Inferior parietal cortex (tissue), 1 donor: ENCODE measurements around the gene SARNP.

Source experiments
- DNase-seq: peaks from one replicate; pipeline ENCODE4 v3.0.0-alpha.2; 2016; ENCODE audit errors: extremely low spot score

SARNP gene

DNA sequence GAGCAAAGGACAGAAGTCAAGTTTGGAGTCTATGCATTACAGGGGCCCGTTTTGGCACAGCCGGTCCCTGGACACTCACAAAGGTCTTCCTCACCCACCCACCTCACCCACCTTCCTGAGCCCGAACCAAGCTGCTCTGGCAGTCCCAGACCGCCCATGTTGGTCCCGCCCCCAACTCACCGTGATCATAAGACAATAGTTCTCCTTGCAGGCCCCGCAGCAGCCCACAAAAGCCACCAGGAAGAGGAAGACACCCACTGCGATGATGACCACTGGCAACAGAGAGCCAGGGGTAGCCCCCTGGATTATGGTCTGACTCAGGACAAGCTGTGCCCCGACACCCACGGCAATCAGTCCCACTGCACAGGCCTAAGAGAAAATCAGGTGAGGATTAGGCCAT lies 90.6 kb downstream of the SARNP start:
- no peak for DNase-seq

DNA sequence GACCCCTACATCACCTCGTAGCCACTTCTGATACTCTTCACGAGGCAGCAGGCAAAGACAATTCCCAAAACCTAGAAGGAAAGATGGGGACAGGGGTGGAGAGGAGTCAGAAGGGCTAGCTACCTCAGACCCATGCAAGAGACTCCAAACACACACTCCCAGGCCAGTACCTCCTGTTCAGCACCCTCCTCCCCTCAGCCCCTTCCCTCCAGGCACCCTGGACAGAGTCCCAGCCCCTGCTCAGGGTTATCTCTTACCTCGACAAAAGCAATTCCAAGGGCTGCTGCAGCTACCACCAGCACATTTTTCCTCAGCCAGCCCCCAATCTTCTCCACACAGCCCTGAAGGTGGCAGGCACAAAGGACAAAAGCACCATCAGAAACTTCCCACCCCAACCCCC lies 92.0 kb downstream of the SARNP start:
- no peak for DNase-seq

DNA sequence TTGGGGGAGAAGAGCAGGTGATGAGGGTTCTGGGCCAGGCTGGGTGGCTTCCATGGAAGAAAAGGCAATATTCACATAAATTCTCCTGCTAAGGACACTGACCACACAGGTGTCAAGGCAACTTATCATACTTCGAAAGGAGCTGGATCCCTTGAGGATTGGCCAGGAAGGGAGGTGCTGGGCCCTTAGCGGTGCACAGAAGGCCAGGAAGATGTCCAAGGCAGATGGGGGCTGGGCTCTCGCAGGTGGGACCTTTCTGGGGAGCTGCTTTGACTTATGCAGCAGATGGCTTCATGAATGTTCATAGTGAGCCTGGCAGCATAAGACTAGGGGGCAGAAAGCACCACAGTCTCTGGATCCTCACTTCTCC lies 92.6 kb downstream of the SARNP start:
- no peak for DNase-seq

DNA sequence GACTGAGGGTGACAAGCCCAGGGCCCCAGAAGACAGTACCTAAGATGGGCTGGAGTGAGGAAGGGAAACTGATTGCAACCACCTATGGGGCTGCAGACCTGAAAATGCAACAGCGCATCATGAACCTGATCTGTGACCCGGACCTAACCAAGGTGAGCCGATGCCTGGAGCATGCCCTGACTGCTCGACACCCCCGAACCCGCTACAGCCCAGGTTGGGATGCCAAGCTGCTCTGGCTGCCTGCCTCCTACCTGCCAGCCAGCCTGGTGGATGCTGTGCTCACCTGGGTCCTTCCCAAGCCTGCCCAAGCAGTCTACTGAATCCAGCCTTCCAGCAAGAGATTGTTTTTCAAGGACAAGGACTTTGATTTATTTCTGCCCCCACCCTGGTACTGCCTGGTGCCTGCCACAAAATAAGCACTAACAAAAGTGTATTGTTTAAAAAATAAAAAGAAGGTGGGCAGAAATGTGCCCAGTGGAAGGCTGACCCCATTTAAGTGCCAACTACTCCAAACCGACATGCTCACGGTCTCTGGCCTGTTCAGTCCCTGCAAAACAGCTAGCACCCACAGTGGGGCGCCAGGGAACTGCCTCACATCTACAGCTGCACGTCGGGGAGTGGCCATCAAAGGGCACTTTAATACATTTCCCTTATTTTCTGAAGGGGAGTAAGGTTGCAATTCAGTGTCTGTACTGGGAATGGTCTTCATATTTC lies 93.1 kb downstream of the SARNP start:
- no peak for DNase-seq

DNA sequence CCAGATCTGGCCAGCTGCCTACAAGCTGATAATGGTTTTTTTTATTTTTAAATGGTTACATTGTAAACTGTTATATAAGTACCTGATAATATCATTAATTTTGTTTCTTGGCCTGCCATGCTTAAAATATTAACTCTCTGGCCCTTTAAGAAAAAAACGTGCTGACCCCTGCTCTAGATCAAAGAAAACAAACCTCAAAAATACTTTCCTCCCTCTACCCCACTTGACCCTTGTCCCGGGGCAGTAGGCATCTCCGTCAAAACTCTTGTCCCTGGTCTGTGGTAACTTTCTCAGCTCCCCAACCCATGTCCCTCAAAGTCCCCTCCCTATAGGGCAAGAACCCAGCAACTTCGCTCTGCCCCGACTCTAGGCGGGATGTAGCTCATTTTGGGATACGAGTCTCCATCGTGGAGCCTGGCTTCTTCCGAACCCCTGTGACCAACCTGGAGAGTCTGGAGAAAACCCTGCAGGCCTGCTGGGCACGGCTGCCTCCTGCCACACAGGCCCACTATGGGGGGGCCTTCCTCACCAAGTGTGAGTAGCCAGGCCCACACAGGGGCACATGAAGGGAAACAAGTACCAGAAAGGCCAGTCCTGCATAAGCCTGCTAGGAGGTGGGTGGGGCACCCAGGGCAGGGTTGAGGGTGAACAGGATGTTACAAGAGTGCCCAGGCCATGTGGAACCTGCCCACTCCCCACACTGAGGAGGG lies 93.9 kb downstream of the SARNP start:
- no peak for DNase-seq

DNA sequence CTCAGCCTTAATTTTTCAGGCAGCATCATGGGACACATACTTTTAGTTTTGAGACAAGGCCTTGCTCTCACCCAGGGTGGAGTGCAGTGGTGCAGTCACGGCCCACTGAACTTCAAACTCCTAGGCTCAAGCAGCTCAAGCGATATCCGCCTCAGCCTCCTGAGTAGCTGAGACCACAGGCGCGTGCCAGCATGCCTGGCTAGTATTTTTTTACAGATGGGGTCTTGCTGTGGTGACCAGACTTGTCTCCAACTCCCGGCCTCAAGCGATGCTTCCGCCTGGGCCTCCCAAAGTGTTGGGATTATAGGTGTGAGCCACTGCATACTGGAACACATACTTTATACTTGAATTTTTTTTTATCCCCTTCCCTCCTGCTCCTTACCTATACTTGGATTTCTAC lies 94.6 kb downstream of the SARNP start:
- DNase-seq: no peak

DNA sequence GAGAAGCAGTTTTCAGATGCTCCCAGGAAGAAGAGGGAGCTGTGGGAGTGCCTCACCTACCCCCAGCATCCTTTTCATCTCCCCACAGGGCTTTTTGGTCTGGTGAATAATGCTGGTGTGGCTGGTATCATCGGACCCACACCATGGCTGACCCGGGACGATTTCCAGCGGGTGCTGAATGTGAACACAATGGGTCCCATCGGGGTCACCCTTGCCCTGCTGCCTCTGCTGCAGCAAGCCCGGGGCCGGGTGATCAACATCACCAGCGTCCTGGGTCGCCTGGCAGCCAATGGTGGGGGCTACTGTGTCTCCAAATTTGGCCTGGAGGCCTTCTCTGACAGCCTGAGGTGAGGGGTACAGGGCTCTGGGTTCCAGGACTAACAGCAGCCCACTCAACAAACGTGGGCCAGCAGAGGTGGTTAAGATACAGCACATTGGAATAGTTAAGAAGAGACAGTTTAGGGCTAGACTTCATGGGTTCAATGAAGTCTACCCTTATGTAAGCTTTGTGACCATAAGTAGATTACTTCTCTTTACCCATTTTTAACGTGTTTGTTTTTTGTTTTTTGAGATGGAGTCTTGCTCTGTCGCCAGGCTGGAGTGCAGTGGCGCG lies 95.8 kb downstream of the SARNP start:
- no peak for DNase-seq

DNA sequence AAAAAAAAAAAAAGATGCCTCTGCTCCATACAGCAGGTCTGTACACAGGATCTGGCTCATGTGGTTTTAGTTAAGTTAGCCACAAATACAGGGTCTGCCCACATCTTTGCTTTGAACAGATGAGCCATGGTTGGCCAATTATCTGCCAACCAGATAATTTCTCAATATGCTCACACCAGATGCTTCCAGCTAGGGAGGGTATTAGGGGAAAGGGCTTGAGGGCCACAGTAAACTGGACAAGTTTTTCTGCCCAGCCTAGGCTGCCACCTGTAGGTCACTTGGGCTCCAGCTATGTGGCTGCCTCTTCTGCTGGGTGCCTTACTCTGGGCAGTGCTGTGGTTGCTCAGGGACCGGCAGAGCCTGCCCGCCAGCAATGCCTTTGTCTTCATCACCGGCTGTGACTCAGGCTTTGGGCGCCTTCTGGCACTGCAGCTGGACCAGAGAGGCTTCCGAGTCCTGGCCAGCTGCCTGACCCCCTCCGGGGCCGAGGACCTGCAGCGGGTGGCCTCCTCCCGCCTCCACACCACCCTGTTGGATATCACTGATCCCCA lies 96.6 kb downstream of the SARNP start:
- DNase-seq: no peak

DNA sequence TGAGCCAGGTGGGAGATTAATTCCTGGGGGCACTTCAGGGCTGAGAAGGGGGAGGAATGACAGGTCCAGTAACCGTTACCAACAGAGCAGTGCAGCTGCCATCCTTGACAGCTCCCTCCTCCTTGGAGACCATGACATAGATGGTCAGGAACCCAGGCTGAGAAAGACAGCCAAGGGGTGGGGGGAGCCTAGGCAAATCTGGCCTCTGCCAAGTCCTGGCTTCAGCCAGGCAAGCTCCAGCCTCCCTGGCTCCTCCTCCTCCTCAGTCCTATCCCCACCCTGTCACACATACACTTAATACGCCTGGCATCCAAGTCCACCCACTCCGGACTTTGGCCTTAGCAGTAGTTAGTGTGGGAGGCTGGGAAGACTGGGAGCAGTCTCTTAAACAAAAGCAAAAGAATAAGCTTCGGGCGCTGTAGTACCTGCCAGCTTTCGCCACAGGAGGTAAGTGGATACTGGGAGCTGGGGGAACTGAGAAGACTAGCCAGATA lies 97.4 kb downstream of the SARNP start, which contains the start of gene RDH5:
Gene RDH5, plus strand, starts transcription at position 323 of the 494 bp plus-strand sequence. CDS start 792 bp downstream, outside the sequence.
- no peak for DNase-seq

DNA sequence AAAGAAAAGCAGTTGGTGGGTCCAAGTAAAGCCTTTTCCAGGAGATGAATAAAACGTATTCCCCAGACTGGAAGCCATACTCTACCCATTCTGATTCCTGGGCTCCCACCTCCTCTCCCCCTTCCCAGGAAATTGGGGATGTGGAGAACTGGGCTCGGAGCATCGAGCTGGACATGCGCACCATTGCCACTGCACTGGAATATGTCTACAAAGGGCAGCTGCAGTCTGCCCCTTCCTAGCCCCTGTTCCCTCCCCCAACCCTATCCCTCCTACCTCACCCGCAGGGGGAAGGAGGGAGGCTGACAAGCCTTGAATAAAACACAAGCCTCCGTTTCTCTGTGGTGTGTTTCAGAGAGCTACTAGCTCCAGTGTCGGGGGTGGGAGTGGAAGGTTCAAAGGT lies 98.2 kb downstream of the SARNP start:
- no peak for DNase-seq

DNA sequence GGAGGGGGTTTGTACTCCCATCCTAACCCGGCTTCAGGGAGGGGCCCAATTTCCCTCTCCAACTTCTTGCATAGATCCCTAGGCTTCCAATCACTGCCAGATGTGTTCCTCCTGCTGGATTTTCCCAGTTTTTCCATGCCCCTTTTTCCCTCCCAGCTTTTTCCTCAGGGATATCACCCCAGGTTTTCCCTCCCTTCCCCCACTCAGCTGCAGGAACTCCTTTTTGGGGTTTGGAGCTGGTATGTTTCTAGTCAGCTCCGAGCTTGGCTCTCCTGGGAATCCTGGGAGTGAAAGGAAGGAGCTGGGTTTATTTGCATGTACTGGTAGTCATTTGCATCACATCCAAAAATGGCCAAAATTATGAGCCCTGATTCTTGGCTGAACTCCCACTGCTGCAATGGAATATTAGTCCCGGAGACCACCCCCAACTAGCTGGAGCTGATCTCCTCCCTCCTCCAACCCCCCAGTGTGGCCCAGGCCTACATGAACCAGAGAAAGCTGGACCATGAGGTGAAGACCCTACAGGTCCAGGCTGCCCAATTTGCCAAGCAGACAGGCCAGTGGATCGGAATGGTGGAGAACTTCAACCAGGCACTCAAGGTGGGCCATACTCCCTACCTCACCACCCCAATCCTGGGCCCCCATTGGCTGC lies 98.8 kb downstream of the SARNP start:
- DNase-seq: no peak

DNA sequence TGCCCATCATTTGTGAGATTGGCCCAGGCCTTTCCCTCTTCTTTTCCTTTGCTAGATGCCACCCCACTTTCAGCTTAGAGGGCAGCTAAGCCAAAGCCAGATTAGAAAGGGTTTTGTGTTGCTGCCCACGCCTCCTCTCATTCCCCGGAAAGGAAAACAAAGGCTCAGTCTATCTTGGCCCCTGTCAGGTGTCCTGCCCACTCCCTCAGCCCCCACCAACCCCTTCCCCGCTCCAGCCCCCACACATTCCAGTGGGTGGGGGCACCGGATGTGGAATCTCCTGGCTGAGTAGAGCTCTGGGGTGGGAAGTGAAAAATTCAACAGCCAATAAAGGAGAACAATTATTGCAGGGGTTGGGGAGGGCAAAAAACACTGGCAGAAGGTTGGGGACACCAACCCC lies 99.5 kb downstream of the SARNP start:
- DNase-seq: no peak

DNA sequence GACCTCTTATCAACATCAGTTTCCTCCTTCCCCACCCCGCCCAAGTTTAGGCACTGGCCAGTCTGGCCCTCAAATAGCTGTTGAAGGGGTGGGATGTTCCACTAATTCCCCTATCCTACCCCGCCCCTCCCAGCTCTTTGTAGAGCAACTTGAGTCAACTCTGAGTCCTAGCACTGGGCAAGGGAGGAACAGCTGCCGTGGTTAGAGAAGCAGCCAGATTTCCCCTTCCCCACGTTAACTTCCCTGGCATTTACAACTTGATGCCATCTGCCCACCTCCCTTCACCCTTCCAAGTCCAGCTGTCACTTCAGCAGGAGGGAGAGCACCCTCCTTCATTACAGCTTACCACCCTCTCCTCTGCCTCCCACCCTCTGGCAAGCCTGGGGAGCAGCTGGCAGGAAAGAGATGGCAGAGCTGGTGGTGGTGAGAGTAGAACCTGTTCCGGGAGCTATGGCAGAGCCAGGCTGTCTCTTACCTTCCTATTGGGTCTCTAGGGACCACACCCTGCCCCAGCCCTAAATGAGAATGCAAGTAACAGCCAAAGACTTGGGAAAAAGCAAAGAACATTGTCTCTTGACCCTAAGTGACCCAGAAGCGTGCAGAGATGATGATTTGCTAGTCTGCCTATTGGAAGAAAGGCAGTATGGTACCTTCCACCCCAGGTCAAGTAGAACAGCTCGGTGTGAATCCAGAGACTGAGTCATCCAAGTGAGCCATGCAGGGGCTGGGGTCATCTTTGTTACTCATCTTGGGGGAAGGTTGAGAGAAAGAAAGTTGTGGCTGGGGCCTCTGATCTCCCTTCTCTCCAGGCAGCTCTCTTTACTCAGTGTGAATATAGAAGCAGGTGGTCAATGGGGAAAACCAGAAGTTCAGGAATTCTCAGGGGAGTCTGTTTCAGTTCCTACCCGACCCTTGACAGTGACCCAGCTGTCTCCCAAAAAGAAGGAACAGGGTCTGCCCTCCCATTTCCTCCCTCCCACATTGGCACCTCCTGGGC lies 100.2 kb downstream of the SARNP start:
- no peak for DNase-seq

DNA sequence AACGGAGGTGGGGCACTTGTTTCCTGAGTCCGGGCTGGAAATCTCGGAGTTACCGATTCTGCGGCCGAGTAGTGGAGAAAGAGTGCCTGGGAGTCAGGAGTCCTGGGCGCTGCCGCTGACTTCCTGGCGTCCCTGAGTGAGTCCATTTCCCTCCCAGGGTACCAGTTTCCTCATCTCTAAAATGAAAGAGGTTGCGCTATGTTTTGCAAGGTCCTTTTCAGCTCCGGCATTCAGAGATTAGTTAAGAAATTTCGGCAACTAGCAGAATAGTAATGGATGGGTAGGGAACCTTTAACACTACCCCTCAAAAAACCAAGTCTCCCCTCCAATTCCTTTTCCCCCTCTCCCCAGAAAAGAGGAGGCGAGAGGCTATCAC lies 101.0 kb downstream of the SARNP start:
- no peak for DNase-seq

DNA sequence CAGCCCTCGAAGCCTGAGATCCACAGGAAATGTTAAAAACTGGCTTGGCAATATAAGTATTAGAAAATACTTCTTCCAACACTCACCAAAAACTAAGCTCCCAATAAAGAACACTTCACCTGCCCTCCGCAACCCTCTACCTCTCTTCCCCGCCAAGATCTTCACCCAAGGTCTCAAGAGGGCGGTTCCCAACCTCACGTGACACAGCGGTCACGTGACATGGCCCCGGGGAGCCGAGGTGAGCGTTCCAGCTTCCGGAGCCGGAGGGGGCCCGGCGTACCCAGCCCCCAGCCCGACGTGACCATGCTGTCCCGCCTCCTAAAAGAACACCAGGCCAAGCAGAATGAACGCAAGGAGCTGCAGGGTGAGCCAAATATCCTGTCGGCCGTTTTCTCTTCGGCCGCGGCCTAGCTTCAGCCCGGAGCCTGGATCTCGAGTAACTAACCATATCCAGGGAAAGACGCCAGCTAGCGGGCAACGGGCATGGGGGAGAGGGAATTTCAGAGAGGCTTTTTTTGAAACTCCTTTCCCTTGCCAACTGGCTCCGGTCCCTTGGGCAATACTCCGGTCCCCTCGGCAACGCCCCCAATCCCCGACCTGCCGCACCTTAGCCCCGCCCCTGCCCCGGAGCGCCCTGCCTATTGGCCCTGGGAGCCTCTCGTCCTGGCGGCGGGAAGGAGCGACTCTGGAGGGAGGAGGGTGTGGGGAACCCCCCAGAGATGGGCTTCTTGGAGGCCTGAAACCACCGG lies 101.5 kb downstream of the SARNP start, which contains the start of gene BLOC1S1:
Gene BLOC1S1, plus strand, starts transcription at position 214 of the 749 bp plus-strand sequence. Its CDS starts 6 bp downstream, at position 220.
- DNase-seq: peak; percentile 96

DNA sequence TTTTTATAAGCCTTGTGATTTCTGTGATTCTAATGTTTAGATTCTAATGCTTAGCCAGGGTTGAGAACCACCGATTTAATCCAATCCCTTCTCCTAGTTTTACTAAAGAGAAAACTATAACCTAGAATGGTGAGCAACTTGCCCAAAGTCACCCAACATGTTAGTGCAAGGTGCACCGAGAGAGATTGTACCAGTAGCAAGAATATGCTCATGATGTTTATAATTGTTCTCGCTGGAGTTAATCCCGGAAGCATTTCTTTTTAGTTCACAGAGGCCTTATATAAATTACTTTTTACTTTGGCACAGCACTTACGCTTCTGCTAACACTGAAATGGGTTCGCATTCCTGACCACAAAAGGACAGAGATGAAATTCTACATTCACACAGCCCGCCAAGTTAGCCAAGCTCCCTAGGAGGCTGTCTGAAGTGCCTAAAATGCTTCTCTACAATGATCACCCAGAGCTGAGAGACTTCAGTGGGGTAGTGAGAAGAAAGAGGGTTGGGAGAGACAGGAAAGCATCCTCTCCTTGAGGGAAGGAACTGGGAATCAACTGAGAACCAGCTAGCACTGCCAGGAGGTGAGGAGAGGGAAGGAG lies 102.3 kb downstream of the SARNP start:
- no peak for DNase-seq

DNA sequence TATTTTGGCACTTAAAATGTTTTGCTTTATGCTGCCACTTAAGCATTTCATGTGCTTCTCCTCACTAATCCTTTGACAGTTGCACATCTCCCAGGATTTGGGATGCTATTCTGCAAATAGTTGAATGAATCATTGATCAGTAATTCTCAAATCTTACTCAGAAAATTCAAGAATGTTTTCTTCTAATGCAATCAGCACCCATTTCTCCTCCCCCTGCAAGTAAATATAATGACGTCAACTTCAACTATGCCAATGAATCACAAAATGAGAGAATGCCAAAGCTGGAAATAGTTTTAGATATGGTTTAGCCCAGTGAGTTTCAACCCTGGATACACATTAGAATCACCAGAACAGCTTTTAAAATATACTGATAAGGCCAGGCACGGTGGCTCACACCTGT lies 103.8 kb downstream of the SARNP start:
- DNase-seq: no peak

DNA sequence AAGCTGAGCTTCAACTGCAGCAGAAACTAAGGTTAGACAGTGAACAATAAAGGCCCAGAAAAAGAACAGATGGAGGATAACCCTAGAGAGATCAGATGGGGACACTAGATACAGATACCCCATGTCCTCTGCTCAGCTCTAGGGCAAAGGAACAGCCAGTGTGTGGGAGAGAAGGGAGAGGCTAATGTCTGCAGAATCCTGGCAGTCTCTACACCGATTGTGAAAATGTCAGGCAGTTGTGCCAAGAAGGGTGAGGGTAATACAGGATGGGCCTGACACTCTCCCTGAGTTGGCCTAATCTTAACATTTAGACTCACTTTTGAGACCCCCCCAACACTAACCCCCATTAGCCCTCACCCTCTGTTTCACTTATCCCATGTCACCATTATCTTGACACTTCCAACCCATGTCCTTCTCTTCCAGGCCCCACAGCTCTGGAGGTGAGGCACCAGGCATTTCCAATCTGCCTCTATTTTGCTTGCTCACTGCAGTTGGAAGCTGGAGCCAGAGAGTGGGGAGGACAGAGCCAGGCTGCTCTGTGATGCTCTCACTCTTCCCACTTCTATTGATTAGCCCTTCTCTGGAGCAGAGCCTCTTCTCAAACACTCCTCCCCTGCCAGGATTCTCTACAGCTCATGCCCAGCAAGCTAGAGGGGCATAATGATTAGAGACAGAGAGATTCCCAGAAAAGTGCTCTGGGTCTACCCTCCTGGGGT lies 104.7 kb downstream of the SARNP start:
- no peak for DNase-seq
